HG02970 (cell line): ENCODE data around the gene MOBP.
"Not testable (repeated sequence)": the region's sequence is repeated elsewhere in the genome, so short reads cannot be mapped to it uniquely, and the experiment has no call there.

Source experiments
- ATAC-seq: cut with Tn5 transposase; IDR thresholded peaks from one replicate; pipeline ENCODE4 v1.9.1; 2021; ENCODE audit warnings: mild to moderate bottlenecking, moderate library complexity, moderate number of reproducible peaks; ENCODE audit not compliant: unreplicated experiment, low FRiP score

MOBP gene, protein sequence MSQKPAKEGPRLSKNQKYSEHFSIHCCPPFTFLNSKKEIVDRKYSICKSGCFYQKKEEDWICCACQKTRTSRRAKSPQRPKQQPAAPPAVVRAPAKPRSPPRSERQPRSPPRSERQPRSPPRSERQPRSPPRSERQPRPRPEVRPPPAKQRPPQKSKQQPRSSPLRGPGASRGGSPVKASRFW

DNA sequence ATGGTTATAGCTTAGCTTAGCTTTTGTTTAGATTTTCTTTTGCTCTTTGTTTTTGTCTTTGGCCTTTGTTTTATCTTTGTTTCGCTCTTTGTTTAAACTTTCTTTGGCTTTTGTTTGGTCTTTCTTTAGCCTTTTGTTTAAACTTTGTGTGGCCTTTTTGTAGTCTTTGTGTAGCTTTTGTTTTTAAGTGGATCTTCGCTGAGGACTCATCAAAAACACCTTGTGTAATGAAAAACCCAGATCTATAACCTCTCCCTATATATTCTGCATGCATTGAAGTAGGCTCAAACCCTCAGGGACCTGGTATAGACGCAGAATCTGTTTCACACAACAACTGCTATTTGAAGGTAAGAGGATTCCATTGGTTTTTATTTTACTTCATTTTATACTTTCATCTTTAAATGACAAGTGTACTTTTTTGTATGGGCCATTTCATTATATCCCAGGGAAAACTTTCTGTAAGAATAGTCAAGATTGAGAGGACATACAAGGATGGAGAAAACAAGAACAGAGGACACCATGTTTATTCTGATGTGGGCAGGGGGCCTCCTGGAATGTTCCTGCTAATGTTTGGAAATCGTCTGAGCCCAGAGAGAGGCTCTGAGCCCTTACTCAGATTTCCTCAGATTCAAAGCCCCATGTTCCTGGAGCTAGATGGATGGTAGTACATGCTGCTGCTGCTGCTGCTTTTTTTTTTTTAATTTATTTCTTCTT, at the start of gene MOBP:
MOBP (plus strand) TSS at position 287 of the 714 bp plus-strand sequence. CDS start 34,390 bp downstream, outside the sequence.
- no peak for ATAC-seq

DNA sequence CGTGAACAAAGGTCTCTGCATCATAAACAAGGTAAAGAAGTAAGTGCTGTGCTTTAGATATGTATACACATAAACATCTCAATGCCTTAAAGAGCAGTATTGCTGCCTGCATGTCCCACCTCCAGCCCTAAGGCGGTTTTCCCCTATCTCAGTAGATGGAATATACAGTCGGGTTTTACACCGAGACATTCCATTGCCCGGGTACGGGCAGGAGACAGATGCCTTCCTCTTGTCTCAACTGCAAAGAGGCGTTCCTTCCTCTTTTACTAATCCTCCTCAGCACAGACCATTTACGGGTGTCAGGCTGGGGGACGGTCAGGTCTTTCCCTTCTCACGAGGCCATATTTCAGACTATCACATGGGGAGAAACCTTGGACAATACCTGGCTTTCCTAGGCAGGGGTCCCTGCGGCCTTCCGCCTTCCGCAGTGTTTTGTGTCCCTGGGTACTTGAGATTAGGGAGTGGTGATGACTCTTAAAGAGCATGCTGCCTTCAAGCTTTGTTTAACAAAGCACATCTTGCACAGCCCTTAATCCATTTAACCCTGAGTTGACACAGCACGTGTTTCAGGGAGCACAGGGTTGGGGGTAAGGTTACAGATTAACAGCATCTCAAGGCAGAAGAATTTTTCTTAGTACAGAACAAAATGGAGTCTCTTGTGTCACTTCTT, 48.8 kb upstream of the MOBP start:
- not testable (repeated sequence) for ATAC-seq

DNA sequence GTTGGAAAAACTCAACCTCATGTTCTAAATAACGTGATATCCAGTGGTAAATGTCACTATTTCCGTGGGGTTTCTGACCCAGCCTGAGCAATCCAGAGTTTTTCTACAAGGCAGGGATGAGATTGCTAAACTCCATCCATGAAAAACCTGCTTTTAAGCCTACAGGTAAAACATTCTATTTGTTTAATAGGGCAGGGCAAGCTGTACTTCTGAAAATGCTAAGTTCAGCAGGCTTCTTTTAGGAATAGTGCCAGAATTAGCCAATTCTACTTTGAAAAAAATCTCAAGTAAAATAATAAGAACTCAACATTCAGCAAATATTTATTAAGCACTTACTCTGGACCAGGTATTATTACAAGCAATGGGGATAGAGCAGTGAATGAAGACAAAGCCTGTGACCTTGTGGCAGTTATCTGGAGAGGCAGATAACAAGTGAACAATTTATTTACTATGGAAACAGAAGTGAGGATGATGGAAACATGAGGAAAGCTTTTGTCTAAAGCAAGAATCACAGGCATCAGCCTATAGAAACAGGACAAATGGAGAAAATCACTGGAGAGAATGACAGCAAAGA, 47.7 kb upstream of the MOBP start:
- no peak for ATAC-seq

DNA sequence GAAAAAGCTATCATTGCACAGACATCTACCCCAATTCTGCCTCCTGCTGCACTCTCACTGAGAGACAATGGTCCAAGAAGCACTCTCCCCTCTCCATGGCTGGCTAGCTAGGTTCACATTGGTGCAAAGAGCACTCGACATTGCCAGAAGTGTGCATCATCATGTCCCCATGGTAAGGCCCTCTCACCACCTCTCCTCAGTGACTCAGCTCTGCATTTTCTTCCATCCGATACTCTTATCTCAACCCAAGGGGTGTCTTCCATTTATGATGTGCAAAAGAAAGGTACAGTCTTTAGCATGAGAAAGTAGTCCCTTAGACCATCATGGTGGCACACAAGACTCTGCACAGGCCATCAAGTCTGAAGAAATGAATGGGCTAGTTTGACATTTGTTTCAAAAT, 46.9 kb upstream of the MOBP start:
- ATAC-seq = no peak

DNA sequence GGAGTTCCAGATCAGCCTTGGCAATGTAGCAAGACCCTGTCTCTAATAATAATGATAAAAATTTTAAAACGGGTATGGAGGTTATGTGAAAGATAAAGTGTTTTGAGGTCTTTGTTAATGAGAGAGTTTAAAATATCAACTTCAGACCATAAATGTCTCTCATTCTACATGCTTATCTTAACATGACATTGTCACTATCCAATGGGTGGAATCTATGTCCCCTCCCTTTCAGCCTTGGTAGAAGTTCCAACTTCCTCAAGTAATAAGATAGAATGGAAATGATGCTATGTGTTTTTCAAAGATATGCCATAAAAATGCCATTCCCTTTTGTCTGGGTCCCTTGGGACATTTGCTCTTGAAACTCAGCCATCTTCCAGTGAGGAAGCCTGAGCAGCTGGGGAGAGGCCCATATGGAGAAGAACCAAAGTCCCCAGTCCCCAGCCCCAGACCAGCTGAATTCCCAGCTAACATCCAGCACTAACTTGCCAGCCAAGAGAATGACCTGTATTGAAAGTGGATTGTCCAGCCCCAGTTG, 44.0 kb upstream of the MOBP start:
- no peak for ATAC-seq

DNA sequence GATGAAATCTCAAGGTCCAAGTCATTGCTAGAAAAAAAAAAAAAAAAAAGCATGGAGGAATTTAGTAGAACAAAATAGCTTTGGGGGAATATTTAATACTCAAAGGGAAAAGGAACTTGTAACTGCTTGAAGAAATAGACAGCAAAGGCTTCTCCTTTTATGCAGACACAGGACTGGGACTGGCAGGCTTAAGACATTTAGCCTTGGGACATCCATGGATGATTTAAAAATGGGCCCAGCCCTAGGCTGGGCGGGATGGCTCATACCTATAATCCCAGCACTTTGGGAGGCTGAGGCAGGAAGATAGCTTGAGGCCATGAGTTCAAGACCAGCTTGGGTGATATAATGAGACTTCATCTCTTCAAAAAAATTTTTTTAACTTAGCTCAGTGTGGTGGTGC, 41.2 kb upstream of the MOBP start:
- ATAC-seq = no peak

DNA sequence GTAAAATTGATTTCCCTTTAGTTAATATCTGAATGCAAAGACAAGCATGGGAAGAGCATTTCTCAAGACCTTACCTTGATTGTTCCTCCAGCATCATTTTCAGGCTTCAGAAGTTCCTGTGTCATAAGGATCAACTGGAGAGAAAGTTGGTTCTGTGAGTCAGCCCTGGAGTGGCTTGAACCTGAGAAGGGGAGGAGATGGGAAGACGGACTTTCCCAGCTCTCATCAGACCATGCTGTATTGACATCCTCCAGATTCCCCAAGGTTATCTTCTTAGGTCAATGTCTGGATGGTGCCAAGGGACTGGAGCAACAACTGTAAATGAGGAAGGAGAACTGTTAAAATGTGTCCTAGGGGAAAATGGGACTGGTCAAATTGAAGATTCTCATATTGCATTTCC, 40.0 kb upstream of the MOBP start:
- no peak for ATAC-seq

DNA sequence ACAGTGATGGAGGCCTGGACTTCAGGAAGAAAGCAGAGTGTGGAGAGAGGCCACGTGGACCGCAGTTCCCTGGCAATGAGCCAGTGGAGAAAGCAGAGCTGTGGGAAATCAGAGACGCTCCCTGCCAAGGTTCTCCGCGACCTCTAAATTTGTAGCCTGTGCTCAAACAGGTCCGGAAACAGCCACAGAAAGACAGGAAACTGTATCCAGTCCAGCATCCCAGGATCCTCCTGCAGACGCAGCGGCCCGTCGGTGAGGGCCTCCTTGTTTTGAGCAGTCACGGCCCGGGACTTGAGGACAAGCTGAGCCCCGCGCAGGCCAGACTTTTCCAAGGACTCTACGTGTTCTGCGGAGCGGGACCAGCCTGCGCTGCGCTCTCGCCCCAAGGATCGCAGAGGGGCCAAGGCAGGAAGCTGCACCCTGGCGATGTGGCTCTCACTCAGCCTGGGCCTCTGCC, 38.7 kb upstream of the MOBP start:
- ATAC-seq = no peak

DNA sequence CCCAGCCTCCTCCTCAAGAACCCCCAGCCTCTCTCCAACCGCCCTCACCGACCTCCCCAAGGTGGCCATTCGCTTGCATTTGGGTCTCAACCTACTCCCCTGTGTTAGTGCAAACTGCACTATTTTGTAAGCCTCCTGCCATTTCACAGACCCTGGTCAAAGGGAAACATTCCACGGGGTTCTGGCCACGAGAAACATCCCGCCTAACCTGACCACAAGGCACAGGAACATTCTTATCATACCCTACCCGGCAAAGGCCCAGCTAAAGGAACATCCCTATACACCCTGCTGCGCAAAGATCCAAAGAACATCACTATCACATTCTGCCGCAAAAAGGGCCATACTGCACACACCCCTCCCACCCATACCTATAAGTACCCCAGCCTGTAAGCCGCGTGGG, 38.0 kb upstream of the MOBP start:
- no peak for ATAC-seq

DNA sequence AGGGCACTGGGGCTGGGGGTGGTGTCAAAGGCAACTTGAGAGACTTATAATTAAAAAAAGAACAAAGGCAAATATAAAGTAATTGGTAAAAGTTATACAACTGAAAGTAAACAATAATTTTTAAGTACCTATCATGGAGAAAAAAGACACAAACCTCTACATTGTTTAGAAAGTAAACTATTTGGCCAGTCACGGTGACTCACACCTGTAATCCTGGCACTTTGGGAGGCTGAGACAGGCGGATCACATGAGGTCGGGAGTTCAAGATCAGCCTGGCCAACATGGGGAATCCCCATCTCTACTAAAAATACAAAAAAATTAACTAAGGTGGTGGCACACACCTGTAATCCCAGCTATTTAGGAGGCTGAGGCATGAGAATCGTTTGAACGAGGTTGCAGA, 35.1 kb upstream of the MOBP start:
- no peak for ATAC-seq

DNA sequence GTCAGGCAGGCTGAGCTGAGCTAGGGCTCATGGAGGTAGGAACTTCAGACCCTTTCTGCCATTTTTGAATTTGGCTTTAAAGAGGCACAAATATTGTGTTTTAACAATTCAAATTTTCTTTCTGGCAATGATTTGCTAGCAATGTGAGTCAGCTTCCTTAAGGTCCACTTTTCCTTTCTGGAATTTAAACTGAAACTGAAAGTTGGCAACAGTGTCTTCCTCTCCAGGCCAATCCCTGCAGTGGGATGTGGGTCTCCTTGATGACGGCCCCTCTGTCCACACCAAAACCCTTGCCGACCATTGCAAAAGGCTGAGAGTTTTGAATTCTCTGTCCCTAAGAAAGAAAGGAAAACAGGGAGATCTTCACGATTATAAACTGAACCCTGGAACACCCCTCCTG, 33.8 kb upstream of the MOBP start:
- ATAC-seq = no peak

DNA sequence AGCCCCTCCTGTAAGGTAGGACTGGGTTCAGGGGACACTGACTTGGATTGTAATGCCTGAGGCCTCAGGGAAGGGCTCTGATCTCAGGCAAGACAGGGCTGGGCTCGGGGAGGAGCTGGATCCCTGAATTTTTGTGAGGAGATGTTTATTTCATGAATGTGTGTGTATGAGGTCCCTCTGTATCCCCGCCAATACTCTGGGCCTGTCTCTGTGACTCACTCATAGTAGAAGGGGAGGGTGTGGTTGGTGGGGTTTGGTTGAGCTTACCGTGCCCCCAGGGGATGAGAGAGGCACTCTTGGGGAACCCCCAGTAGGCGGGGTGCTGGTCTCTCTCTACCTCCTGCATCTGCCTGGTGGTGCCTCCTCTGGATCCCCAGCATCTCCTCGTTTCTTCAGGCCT, 32.9 kb upstream of the MOBP start:
- no peak for ATAC-seq

DNA sequence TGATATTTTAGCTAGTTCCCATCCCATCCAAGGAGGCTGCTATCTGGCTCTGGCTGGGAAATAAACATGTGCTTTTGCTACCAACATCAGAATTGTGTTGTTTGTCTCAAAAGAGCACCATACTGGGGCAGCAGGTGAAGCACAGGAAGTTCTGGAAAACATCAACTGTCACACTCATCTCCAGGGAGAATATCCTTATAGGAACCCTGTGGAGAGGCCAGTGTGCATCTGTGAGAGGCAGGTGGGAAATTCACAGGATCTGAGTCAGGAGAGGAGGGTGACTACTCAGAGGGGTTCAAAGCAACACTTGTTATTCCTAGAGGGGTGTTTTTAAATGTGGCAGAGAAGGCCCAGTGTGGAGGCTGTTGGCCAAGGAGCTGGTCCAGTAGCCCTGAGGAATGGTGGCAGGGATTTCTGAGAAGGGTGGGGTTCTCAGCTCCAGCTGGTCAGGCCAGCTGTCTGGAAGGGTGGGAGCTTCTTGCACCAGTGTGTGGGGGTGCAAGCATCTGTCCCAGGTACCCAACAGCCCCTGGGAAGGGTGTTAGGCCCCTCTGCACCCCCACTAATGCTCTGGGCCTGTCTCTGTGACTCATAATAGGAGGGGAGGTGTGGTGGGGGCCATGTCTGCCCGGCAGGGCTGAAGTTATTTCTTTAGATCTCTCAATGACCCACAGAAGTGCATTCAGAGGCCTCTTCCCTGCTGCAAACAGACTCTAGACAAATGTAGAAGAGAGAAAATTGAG, 32.3 kb upstream of the MOBP start:
- no peak for ATAC-seq

DNA sequence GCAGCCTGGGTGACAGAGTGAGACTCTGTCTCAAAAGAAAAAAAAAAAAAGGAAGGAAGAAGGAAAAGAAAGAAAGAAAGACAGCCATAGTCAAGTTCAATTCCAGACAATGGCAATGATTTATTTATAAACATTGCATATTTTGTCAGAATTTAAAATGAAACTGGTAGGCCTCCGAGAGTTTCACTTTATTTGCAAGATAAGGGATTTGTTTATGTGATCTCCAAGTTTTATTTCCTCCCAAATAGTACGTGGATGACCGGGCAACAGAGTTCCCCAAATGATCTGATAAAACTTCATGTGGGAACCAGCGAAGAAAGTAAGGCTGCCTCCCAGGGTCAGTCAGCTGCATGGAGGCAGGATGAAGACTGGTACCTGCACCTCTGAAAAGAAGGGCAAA, 28.6 kb upstream of the MOBP start:
- no peak for ATAC-seq

DNA sequence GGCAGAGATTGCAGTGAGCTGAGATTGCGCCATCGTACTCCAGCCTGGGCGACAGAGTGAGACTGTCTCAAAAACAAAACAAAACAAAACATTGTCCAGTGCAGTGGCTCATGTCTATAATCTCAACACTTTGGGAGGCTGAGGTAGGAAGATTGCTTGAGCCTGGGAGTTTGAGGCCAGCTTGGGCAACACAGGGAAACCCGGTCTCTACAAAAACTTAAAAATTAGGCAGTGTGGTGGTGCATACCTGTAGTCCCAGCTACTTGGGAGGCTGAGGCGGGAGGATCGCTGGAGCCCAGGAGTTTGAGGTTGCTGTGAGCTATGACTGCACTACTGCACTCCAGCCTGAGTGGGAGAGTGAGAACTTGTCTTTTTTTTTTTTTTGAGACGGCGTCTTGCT, 27.2 kb upstream of the MOBP start:
- no peak for ATAC-seq

DNA sequence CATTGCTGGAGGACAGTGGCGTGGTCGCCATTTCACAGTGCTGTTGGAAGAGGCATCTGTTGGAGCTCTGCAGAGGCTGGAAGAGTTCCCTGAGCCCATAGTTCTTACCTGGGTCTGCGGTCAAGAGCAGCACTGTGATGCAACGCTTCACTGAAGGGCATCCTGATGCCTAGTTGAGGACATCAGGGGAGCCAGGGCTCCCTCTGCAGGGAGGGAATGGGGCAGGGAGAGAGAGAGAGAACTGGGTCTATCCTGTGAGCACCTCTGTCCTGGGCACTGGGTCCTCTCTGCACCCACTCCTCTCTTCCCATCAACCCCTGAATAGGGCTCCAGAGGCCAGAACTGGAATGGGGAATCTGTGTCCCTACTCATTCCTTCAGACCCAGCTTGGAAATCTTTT, 23.9 kb upstream of the MOBP start:
- no peak for ATAC-seq

DNA sequence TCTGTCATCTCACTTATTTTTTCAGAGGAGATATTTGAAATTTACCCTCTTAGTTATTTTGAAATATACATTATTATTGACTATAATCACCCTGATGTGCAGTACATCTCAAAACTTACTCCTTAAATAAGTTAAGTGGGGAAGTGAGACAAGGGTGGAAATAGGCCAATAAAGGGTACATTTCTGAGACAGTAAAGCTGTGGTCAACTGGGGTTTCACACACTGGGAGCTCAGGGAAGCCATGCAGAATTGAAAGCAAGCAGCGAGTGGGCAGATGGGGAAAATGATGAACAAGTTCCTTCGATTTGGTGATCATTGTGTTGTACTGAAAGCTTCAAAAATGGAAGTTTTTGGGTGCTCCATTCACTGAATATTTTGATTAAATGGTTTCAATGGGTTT, 21.6 kb upstream of the MOBP start:
- no peak for ATAC-seq

DNA sequence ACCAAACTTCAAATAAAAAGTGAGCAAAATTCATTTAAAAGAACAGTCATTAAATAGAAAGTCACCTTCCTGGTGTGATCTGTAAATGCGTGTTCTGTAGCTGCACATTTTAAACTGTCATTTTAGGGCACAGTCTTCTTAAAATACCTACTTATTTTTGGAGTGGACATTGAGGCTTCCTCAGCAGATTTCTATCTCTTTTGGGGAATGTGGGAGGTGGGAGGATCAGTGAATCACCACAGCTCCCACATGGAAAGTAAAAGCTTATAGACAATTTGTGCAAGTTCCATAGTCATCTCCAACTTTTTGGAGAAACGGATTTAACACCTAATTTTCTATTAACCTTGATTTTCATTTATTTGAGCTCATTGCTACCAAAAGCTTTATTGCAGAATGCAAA, 21.0 kb upstream of the MOBP start:
- no peak for ATAC-seq

DNA sequence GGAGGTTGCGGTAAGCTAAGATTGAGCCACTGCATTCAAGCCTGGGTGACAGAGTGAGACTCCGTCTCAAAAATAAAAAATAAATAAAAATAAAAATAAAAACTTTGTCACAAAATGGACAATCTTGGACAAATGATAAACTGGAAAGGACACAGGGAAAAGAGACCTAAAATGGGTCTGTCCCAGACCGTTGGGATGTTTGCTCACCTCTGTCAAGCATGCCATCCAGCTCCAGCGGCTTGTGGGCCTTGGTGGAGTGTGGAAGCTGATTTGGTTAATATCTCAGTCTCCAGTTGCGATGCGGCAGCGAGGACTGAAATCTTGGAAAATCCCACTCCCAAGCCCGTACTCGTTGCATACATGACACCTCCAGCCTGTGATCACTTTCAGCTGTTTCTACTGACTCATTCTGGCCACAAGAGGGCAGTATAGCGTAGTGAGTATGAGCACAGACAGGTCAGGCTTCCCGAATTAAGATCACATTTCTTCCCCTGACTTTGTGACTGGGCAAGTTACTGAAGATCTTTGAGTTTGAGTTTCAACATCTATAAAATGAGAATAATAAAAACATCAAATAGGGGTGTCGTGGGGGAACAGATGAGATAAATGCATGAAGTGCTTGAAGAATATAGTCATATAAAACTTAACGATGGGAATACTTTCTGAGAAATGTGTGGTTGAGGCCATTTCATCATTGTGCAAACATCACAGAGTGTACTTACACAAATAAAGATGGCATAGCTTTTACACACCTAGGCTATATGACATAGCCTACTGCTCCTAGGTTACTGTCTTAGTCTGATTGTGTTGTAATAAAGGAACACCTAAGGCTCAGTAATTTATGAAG, 19.6 kb upstream of the MOBP start:
- ATAC-seq = peak; percentile 74
